ENCODE results near the gene PRTFDC1. TPM values are rescaled to one million over a fixed set of nuclear protein-coding genes. Genes with fewer than 3 reads are reported as not detected.

PRTFDC1 gene
- total and polyA plus RNA-seq, 2 of the 13 experiments (the other 11 are each of a cell fraction or from before 2014, with no cell fraction given), result not detected

- H2AFZ ChIP-seq (ENCODE audit: low read length), result no peak overlapping the region
- H3K36me3 ChIP-seq (replicated peaks in 1 of 2; ENCODE audit: control insufficient read depth in 1 of 2, insufficient read depth in 2 of 2, low read length in 2 of 2), result no peaks in the 10 kb centered on the region
- H3K9me3 ChIP-seq (ENCODE audit: low read length), result peaks cover 6% of the 10 kb centered on the region; the same call in 1 of the 2 replicates
- TF ChIP-seq SNRNP70 (IDR thresholded peaks at IDR 0.05; ENCODE audit: low read depth, low read length), result no peak
- TF ChIP-seq CBX1 (IDR thresholded peaks at IDR 0.05; ENCODE audit: low read depth), result no peak
- no peak for TF ChIP-seq ZFP37 (CRISPR knock-in tag; IDR thresholded peaks at IDR 0.05; ENCODE audit: borderline replicate concordance)
- TF ChIP-seq, protein P1, sequence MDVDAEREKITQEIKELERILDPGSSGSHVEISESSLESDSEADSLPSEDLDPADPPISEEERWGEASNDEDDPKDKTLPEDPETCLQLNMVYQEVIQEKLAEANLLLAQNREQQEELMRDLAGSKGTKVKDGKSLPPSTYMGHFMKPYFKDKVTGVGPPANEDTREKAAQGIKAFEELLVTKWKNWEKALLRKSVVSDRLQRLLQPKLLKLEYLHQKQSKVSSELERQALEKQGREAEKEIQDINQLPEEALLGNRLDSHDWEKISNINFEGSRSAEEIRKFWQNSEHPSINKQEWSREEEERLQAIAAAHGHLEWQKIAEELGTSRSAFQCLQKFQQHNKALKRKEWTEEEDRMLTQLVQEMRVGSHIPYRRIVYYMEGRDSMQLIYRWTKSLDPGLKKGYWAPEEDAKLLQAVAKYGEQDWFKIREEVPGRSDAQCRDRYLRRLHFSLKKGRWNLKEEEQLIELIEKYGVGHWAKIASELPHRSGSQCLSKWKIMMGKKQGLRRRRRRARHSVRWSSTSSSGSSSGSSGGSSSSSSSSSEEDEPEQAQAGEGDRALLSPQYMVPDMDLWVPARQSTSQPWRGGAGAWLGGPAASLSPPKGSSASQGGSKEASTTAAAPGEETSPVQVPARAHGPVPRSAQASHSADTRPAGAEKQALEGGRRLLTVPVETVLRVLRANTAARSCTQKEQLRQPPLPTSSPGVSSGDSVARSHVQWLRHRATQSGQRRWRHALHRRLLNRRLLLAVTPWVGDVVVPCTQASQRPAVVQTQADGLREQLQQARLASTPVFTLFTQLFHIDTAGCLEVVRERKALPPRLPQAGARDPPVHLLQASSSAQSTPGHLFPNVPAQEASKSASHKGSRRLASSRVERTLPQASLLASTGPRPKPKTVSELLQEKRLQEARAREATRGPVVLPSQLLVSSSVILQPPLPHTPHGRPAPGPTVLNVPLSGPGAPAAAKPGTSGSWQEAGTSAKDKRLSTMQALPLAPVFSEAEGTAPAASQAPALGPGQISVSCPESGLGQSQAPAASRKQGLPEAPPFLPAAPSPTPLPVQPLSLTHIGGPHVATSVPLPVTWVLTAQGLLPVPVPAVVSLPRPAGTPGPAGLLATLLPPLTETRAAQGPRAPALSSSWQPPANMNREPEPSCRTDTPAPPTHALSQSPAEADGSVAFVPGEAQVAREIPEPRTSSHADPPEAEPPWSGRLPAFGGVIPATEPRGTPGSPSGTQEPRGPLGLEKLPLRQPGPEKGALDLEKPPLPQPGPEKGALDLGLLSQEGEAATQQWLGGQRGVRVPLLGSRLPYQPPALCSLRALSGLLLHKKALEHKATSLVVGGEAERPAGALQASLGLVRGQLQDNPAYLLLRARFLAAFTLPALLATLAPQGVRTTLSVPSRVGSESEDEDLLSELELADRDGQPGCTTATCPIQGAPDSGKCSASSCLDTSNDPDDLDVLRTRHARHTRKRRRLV (CRISPR knock-in tag; IDR thresholded peaks at IDR 0.05), result no peak
- no peak for TF ChIP-seq GATAD2A (CRISPR knock-in tag; IDR thresholded peaks at IDR 0.05)
- no peak for TF ChIP-seq NR1H2 (CRISPR knock-in tag; IDR thresholded peaks at IDR 0.05; ENCODE audit: borderline replicate concordance, low read depth)
- no peak for TF ChIP-seq KLF15 (CRISPR knock-in tag; IDR thresholded peaks at IDR 0.05; ENCODE audit: borderline replicate concordance)
- no peak for TF ChIP-seq CBX2 (IDR thresholded peaks at IDR 0.05; ENCODE audit: low read depth, low read length)
- no peak for TF ChIP-seq CBX2 (CRISPR knock-in tag; IDR thresholded peaks at IDR 0.05; ENCODE audit: low read depth)
- no peak for TF ChIP-seq JDP2 (CRISPR knock-in tag; IDR thresholded peaks at IDR 0.05; ENCODE audit: borderline replicate concordance)
- TF ChIP-seq ZMYM4 (CRISPR knock-in tag; IDR thresholded peaks at IDR 0.05), result no peak
- no peak for TF ChIP-seq THYN1 (CRISPR knock-in tag; IDR thresholded peaks at IDR 0.05; ENCODE audit: borderline replicate concordance, low read depth)
- H3K79me2 ChIP-seq (ENCODE audit: insufficient read depth, low read length), result no peaks in the 10 kb centered on the region
- no peaks in the 10 kb centered on the region for H4K20me1 ChIP-seq (ENCODE audit: insufficient read depth, low read length)
- FAIRE-seq (no peak), ATAC-seq (no peak), DNase-seq (ENCODE audit: low spot score) (no peak)
- ChIA-PET POLR2A (no interaction called here), CTCF (ENCODE audit: low intra/inter-chr PET ratio, low total read pairs) (no interaction called here)
- 56% methylated on average over 6 of the region's 6 CpGs for WGBS (ENCODE audit: low lambda C conversion rate)
- peaks cover 7% of the 10 kb centered on the region; the same call in 1 of the 2 replicates for H3K4me1 ChIP-seq (ENCODE audit: insufficient read depth, low read length)
- in situ Hi-C loops (cut with HindIII; ENCODE audit: extremely low pct_ligation_motif_present, low pct_unique_long_range_greater_than_20kb), result no loop called here
- no peak overlapping the region for H3K9ac ChIP-seq (ENCODE audit: insufficient read depth, low read depth, low read length)
- BruUV-seq (replicated peaks), result no TSS peak
- H3K27ac ChIP-seq (ENCODE audit: extremely low read length, insufficient read depth, low read length), result no peak overlapping the region
- no peak overlapping the region for H3K4me2 ChIP-seq (ENCODE audit: low read depth, low read length)
- peaks cover 0 to 2% of the 10 kb centered on the region in 2 experiments; a peak in 2 of 5 replicates for H3K27me3 ChIP-seq (ENCODE audit: control insufficient read depth in 1 of 2, insufficient read depth in 2 of 2, low read length in 2 of 2)
- H3K4me3 ChIP-seq (replicated peaks in 1 of 3; ENCODE audit: insufficient read depth in 1 of 3, low read depth in 2 of 3, low read length in 3 of 3), result no peak overlapping the region
- intact Hi-C loops (cut with micrococcal nuclease; ENCODE audit: unreplicated experiment), result no loop called here
Measured at GRCh38 chr10:24872049-24872789, 80.2 kb downstream of the PRTFDC1 start.
